Neural progenitor cell (in vitro differentiated cells): ENCODE results near the gene ZNF844. TPM values are rescaled to one million over a fixed set of nuclear protein-coding genes. Genes with fewer than 3 reads are reported as not detected.
"Not testable (repeated sequence)": the region's sequence is repeated elsewhere in the genome, so short reads cannot be mapped to it uniquely, and the experiment has no call there.

Experiments
- DNase-seq: peaks from one replicate; pipeline ENCODE4 v3.0.0-alpha.2; 2016; ENCODE audit warnings: low spot score
- H2AFZ ChIP-seq: fragments of 200-600 bp; sonication (generic); replicated peaks from 2 replicates; pipeline ENCODE4 v1.6.1; 2016; ENCODE audit warnings: antibody characterized with exemption
- H3F3A ChIP-seq: fragments of 200-600 bp; sonication (generic); 2 replicates; pipeline ENCODE4 v1.6.1; 2016; ENCODE audit warnings: antibody characterized with exemption, low read depth
- H3K27ac ChIP-seq: fragments of 200-600 bp; sonication (generic); 2 replicates; pipeline ENCODE4 v1.5.1; 2016; ENCODE audit warnings: mild to moderate bottlenecking
- H3K27me3 ChIP-seq: fragments of 200-600 bp; sonication (generic); 2 replicates; pipeline ENCODE4 v1.6.1; 2016; ENCODE audit warnings: mild to moderate bottlenecking, moderate library complexity
- H3K36me3 ChIP-seq: fragments of 200-600 bp; sonication (generic); 2 replicates; pipeline ENCODE4 v1.5.1; 2016
- H3K4me1 ChIP-seq: fragments of 200-600 bp; sonication (generic); 2 replicates; pipeline ENCODE4 v1.6.1; 2016; ENCODE audit warnings: mixed run types
- H3K4me2 ChIP-seq: fragments of 200-600 bp; sonication (generic); 2 replicates; pipeline ENCODE4 v1.6.1; 2016
- H3K4me3 ChIP-seq: fragments of 200-600 bp; sonication (generic); 2 replicates; pipeline ENCODE4 v1.5.1; 2016
- H3K79me2 ChIP-seq: fragments of 200-600 bp; sonication (generic); 2 replicates; pipeline ENCODE4 v1.6.1; 2016; ENCODE audit warnings: low read depth
- H3K9ac ChIP-seq: fragments of 200-600 bp; sonication (generic); 2 replicates; pipeline ENCODE4 v1.6.1; 2016
- H3K9me3 ChIP-seq: fragments of 200-600 bp; sonication (generic); 2 replicates; pipeline ENCODE4 v1.5.1; 2016; ENCODE audit warnings: low read depth
- H4K20me1 ChIP-seq: fragments of 200-600 bp; sonication (generic); 2 replicates; pipeline ENCODE4 v1.6.1; 2016; ENCODE audit warnings: low read depth
- H3K27ac Mint-ChIP-seq: 3 replicates; pipeline ENCODE4 v1.8.0; 2021; ENCODE audit warnings: mixed read lengths
- H3K27me3 Mint-ChIP-seq: 2 replicates; pipeline ENCODE4 v1.8.0; 2022; ENCODE audit warnings: low read depth, mild to moderate bottlenecking, inconsistent platforms, moderate library complexity, mixed read lengths; ENCODE audit not compliant: insufficient read depth
- H3K36me3 Mint-ChIP-seq: 3 replicates; pipeline ENCODE4 v1.8.0; 2021; ENCODE audit warnings: mixed read lengths
- H3K4me1 Mint-ChIP-seq: 3 replicates; pipeline ENCODE4 v1.8.0; 2021; ENCODE audit warnings: mixed read lengths
- H3K4me3 Mint-ChIP-seq: 3 replicates; pipeline ENCODE4 v1.8.0; 2021; ENCODE audit warnings: mild to moderate bottlenecking, moderate library complexity, mixed read lengths
- H3K9me3 Mint-ChIP-seq: 3 replicates; pipeline ENCODE4 v1.8.0; 2020; ENCODE audit warnings: mixed read lengths
- EZH2 ChIP-seq: fragments of 200-600 bp; sonication (generic); IDR thresholded peaks from 2 replicates; pipeline ENCODE4 v1.6.1; 2017; ENCODE audit warnings: antibody characterized with exemption, mild to moderate bottlenecking, moderate library complexity
- EZH2phosphoT487 ChIP-seq: fragments of 200-600 bp; sonication (generic); IDR thresholded peaks from 2 replicates; pipeline ENCODE4 v1.6.1; 2017; ENCODE audit warnings: antibody characterized with exemption
- total RNA-seq: library from RNA; depleted of rRNA; stranded (reverse); fragments of >200 nt; gene quantifications from 2 replicates; pipeline ENCODE4 v1.2.3, GENCODE V29; 2015; ENCODE audit warnings: low replicate concordance
- TF ChIP-seq, protein P1 (sequence below): fragments of 200-600 bp; sonication (generic); IDR thresholded peaks from 2 replicates; pipeline ENCODE4 v1.5.1; 2017; ENCODE audit warnings: antibody characterized with exemption, mild to moderate bottlenecking

Gene ZNF844
- total RNA-seq, 1 donor from 2014 or later: 16.5 TPM

DNA sequence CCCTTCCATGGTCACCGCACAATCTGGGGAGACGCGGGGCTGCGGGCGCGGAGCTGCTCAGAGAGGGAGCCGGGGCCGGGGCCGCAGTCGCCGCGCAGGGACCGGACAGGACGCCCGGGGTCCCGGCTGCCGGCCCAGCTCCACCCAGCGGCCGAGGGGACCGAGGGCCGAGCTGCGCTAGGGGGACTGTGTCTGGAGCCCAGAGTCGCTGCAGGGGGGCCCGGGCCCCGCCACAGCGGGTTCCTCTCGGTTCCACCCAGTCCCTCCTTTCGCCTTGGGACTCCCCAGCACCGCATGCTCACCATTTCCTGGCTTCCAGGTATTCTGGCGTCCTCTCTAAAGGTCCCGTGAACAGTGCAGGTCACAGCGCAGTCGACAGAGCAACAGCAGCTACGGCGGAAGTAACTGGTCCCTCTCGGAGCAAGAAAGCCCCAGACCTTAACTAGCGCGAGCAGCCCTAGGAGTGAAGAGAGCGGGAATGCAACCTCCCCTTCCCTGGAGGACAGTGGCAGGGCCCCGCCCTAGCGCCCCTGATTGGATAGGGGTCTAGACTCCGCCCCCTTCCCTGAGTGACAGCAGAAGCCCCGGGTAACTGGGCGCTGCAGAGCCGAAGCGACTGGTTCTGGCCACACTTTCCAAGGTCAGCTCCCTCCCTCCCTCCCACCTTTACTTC, 11.9 kb upstream of the ZNF844 start, which contains the start of gene ZNF878:
Gene ZNF878 (minus strand): TSS at position 465 of the 673 bp plus-strand sequence. CDS start 160 bp downstream, at position 305.
- Mint-ChIP-seq H3K27me3 (peaks cover 13% of the 10 kb centered on the region), H3K27ac (peak within 1 kb of the TSS; percentile 33), H3K9me3 (peaks cover 33% of the 10 kb centered on the region), H3K36me3 (peaks cover 11% of the 10 kb centered on the region), H3K4me1 (peaks cover 5% of the 10 kb centered on the region), H3K4me3 (peak within 1 kb of the TSS; percentile 95)
- H2AFZ ChIP-seq: peak within 1 kb of the TSS; percentile 75
- no peaks in the 10 kb centered on the region for H3K9me3 ChIP-seq
- peak within 1 kb of the TSS; percentile 79 for H3K4me3 ChIP-seq
- H3K27me3 ChIP-seq: peaks cover 19% of the 10 kb centered on the region
- peaks cover 9% of the 10 kb centered on the region for H3F3A ChIP-seq
- peaks cover 3% of the 10 kb centered on the region for H3K4me1 ChIP-seq
- no peaks in the 10 kb centered on the region for H3K36me3 ChIP-seq
- DNase-seq: peak; percentile 99
- peak within 1 kb of the TSS; percentile 36 for H3K9ac ChIP-seq
- H3K79me2 ChIP-seq: peaks cover 4% of the 10 kb centered on the region
- TF ChIP-seq, protein P1, sequence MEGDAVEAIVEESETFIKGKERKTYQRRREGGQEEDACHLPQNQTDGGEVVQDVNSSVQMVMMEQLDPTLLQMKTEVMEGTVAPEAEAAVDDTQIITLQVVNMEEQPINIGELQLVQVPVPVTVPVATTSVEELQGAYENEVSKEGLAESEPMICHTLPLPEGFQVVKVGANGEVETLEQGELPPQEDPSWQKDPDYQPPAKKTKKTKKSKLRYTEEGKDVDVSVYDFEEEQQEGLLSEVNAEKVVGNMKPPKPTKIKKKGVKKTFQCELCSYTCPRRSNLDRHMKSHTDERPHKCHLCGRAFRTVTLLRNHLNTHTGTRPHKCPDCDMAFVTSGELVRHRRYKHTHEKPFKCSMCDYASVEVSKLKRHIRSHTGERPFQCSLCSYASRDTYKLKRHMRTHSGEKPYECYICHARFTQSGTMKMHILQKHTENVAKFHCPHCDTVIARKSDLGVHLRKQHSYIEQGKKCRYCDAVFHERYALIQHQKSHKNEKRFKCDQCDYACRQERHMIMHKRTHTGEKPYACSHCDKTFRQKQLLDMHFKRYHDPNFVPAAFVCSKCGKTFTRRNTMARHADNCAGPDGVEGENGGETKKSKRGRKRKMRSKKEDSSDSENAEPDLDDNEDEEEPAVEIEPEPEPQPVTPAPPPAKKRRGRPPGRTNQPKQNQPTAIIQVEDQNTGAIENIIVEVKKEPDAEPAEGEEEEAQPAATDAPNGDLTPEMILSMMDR: peak; percentile 40
- TF ChIP-seq EZH2phosphoT487: no peak
- TF ChIP-seq EZH2: no peak
- H3K27ac ChIP-seq: peak within 1 kb of the TSS; percentile 87
- H3K4me2 ChIP-seq: peak within 1 kb of the TSS; percentile 92
- no peaks in the 10 kb centered on the region for H4K20me1 ChIP-seq

DNA sequence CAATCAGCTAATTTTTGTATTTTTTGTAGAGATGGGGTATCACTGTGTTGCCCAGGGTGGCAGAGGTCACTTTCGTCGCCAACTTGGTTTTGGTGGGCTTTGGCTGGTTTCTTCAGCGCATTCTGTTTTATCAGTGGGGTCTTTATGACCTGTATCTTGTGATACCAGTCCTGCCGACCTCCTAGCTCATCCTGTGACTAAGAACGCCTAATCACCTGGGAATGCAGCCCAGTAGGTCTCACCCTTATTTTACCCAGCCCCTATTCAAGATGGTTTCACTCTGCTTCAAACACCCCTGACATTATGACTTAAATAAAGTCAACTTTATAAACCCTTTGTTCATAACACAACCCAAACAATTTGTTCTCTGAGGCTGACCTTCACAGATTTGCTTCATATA, 8.7 kb upstream of the ZNF844 start:
- no peak overlapping the region for H3K4me3 ChIP-seq
- peaks cover 19% of the 10 kb centered on the region for H3K27me3 ChIP-seq
- H3K36me3 ChIP-seq: no peaks in the 10 kb centered on the region
- H3K9me3 Mint-ChIP-seq: peaks cover 29% of the 10 kb centered on the region
- H3K36me3 Mint-ChIP-seq: peaks cover 6% of the 10 kb centered on the region
- H4K20me1 ChIP-seq: no peaks in the 10 kb centered on the region
- H3K27ac Mint-ChIP-seq: no peak overlapping the region
- H3K4me1 Mint-ChIP-seq: peaks cover 5% of the 10 kb centered on the region
- no peak overlapping the region for H3K4me3 Mint-ChIP-seq
- peaks cover 3% of the 10 kb centered on the region for H3K4me1 ChIP-seq
- TF ChIP-seq EZH2 (no peak), EZH2phosphoT487 (no peak)
- TF ChIP-seq, protein P1: no peak
- no peak overlapping the region for H2AFZ ChIP-seq
- H3K4me2 ChIP-seq: no peak overlapping the region
- no peaks in the 10 kb centered on the region for H3K9me3 ChIP-seq
- H3K27ac ChIP-seq: no peak overlapping the region
- no peak overlapping the region for H3K9ac ChIP-seq
- peaks cover 4% of the 10 kb centered on the region for H3K79me2 ChIP-seq
- no peak for DNase-seq
- H3F3A ChIP-seq: peaks cover 17% of the 10 kb centered on the region
- H3K27me3 Mint-ChIP-seq: peaks cover 15% of the 10 kb centered on the region

DNA sequence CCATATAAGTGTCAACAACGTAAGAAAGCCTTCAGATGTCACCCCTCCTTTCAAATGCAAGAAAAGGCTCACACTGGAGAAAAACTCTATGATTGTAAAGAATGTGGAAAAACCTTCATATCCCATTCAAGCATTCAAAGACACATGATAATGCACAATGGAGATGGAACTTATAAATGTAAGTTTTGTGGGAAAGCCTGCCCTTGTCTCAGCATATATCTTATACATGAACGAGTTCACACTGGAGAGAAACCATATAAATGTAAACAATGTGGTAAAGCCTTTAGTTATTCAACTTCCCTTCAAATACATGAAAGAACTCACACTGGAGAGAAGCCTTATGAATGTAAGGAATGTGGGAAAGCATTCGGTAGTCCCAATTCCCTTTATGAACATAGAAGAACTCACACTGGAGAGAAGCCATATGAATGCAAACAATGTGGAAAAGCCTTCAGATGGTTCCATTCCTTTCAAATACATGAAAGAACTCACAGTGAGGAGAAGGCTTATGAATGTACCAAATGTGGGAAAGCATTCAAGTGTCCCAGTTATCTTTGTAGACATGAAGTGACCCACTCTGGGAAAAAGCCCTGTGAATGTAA, 11.1 kb downstream of the ZNF844 start:
- DNase-seq: no peak
- Histone ChIP-seq H3K9me3 (peaks cover 76% of the 10 kb centered on the region), H3K36me3 (peaks cover 57% of the 10 kb centered on the region), H3K4me2 (no peak overlapping the region), H3K9ac (no peak overlapping the region), H3K79me2 (no peaks in the 10 kb centered on the region), H3K4me1 (no peaks in the 10 kb centered on the region), H2AFZ (no peak overlapping the region), H3K27ac (no peak overlapping the region), H3K27me3 (no peaks in the 10 kb centered on the region), H3F3A (peaks cover 23% of the 10 kb centered on the region), H3K4me3 (peak overlapping the region; percentile 0), H4K20me1 (no peaks in the 10 kb centered on the region)
- no peak overlapping the region for H3K27ac Mint-ChIP-seq
- no peak overlapping the region for H3K4me3 Mint-ChIP-seq
- peaks cover 77% of the 10 kb centered on the region for H3K9me3 Mint-ChIP-seq
- no peaks in the 10 kb centered on the region for H3K4me1 Mint-ChIP-seq
- peaks cover 7% of the 10 kb centered on the region for H3K27me3 Mint-ChIP-seq
- TF ChIP-seq EZH2 (no peak), EZH2phosphoT487 (no peak)
- TF ChIP-seq, protein P1: no peak
- H3K36me3 Mint-ChIP-seq: peaks cover 48% of the 10 kb centered on the region

DNA sequence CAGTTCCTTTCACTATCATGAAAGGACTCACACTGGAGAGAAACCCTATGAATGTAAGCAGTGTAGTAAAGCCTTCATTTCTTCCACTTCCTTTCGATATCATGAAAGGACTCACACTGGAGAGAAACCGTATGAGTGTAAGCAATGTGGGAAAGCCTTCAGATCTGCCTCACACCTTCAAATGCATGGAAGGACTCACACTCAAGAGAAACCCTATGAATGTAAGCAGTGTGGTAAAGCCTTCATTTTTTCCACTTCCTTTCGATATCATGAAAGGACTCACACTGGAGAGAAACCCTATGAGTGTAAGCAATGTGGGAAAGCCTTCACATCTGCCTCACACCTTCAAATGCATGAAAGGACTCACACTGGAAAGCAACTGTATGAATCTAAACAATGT, 11.8 kb downstream of the ZNF844 start:
- not testable (repeated sequence) for H3K4me2 ChIP-seq, H3K27me3 Mint-ChIP-seq, H3K4me1 Mint-ChIP-seq, H3K27me3 ChIP-seq, H3K9ac ChIP-seq, H3K4me3 Mint-ChIP-seq, DNase-seq, H3K27ac Mint-ChIP-seq, H2AFZ ChIP-seq, H3K79me2 ChIP-seq, H3K4me1 ChIP-seq, H3K27ac ChIP-seq, H4K20me1 ChIP-seq
- Mint-ChIP-seq H3K36me3 (peaks cover 47% of the 10 kb centered on the region), H3K9me3 (peaks cover 76% of the 10 kb centered on the region)
- H3K4me3 ChIP-seq: peak overlapping the region; percentile 0
- peaks cover 61% of the 10 kb centered on the region for H3K36me3 ChIP-seq
- peaks cover 23% of the 10 kb centered on the region for H3F3A ChIP-seq
- peaks cover 77% of the 10 kb centered on the region for H3K9me3 ChIP-seq
